RWPE1 (cell line): Measurements from ENCODE around the gene SKI.
"Not testable (repeated sequence)": the region's sequence is repeated elsewhere in the genome, so short reads cannot be mapped to it uniquely, and the experiment has no call there.

ENCODE experiments used
- CTCF ChIA-PET: fragments of 350-600 bp; sonication (Branson Sonifier 250); formaldehyde crosslinking; extraction: SDS; loops from one replicate; lab custom pipeline; 2021; lab: Yijun Ruan, JAX
- POLR2A ChIA-PET: fragments of 400-600 bp; formaldehyde crosslinking; extraction: SDS; loops from one replicate; lab custom pipeline; 2020; ENCODE audit warnings: antibody characterized with exemption; ENCODE audit not compliant: low non-redundant PET; lab: Yijun Ruan, JAX
- DNase-seq: peaks from one replicate; pipeline ENCODE4 v3.0.0; 2012; ENCODE audit warnings: low spot score
- H3K27ac ChIP-seq: fragments of 450-650 bp; 2 replicates; pipeline ENCODE4 v1.5.1; 2017
- CTCF ChIP-seq: fragments of 450-650 bp; conservative IDR thresholded peaks from 2 replicates; pipeline ENCODE4 v1.5.1; 2017; ENCODE audit warnings: low read depth, mild to moderate bottlenecking

SKI gene

GRCh38 chr1:2328676-2329455, 100.7 kb downstream of the SKI start:
- no peak for TF ChIP-seq CTCF
- ChIA-PET CTCF (no interaction called here), POLR2A (no interaction called here)
- no peak overlapping the region for H3K27ac ChIP-seq
- no peak for DNase-seq

- ChIA-PET CTCF (no interaction called here), POLR2A (no interaction called here)
- H3K27ac ChIP-seq = peak overlapping the region; percentile 74
- TF ChIP-seq CTCF = no peak
- DNase-seq = no peak
Measured at GRCh38 chr1:2330035-2330434, 101.9 kb downstream of the SKI start.

- TF ChIP-seq CTCF = no peak
- peak overlapping the region; percentile 74 for H3K27ac ChIP-seq
- CTCF ChIA-PET = no interaction called here
- no peak for DNase-seq
- POLR2A ChIA-PET = no interaction called here
Measured at GRCh38 chr1:2330519-2331199, 102.5 kb downstream of the SKI start.

- DNase-seq = no peak
- H3K27ac ChIP-seq = peak overlapping the region; percentile 74
- TF ChIP-seq CTCF = no peak
- ChIA-PET POLR2A (no interaction called here), CTCF (no interaction called here)
Measured at GRCh38 chr1:2331200-2331544, 103.1 kb downstream of the SKI start.

GRCh38 chr1:2331580-2331979, 103.5 kb downstream of the SKI start:
- peak overlapping the region; percentile 74 for H3K27ac ChIP-seq
- DNase-seq, POLR2A ChIA-PET, CTCF ChIA-PET: not testable (repeated sequence)

DNA sequence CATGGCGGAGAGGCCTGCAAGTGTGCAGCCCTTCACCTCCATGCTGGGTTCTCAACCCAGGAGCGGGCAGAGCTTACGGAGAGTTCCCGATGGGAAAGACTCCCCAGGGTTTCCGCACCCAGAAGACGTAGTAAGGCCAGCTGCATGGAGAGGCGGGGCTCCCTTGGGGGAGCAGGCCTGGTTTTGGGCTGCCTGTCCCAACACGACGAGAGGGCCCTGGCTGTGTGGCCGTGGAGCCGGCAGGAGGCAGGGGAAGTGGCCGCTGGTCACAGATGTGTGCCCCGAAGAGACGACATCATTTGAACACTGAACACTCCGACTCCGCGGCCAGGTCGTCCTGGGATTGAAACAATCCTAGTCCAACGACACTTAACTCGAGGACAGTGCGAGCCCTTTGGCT, 106.2 kb downstream of the SKI start:
- ChIA-PET CTCF (no interaction called here), POLR2A (no interaction called here)
- peak overlapping the region; percentile 99 for H3K27ac ChIP-seq
- peak; percentile 41 for DNase-seq
- TF ChIP-seq CTCF = no peak
